ENCODE data around the gene KDM5C.

The KDM5C gene

DNA sequence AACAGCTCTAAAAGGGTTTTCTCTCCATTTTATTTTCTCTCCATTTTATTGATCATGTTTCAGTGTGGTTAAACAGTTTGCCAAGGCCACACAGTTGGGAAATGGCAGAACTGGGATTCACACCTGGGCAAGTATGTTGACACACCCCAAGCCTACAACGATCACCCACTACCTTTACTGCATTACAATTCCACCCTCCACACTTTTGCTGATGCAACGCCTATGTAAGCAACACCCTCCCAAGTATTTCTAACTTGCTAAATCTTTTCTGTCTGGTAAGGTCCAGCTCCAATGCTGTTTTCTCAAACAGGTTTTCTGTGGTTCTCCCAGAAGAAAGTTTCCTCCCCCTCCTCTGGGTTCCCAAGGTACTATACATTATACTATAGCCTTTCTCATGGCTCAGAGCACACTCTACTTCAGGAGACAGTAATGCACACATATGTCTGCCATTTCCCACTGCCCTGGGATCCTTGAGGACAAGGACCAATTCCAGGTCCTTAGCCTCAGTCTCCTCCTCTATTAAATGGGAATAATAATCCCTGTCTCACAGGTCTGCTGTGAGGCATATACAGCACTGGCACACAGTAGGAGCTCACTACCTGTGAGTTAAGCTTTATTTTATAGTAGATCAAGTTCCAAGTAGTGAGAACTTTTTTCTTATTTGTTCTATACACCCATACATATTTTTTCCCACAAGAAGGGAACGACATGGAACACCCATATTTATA lies 28.4 kb upstream of the KDM5C start:
- in situ Hi-C loops (cut with MboI; ENCODE audit: low pct_unique_long_range_greater_than_20kb, low sequenced_read_pairs) = no loop called here
- no peak for DNase-seq

GRCh38 chrX:53251307-53251706 lies 26.3 kb upstream of the KDM5C start:
- in situ Hi-C loops (cut with MboI; ENCODE audit: low pct_unique_long_range_greater_than_20kb, low sequenced_read_pairs) = no loop called here
- DNase-seq = no peak

DNA sequence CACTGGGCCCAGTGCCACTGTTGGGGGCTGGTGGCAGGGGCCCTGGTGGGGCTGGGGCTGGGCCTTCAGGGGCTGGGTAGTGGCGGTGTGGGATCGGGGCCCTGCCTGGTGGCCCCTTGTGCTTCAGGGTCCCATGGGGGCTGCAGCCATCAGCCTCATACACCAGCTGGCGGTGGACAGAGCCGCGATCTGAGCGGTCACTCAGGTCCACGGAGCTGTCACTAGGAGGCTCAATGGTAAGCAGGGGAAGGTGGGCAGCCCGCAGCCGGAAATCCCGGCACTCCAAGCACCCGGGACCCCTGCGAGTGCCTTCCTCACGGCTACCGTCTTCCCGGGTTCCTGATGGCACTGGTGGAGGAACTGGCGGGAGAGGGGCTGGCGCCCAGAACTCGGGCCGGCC lies 25.5 kb upstream of the KDM5C start:
- in situ Hi-C loops (cut with MboI; ENCODE audit: low pct_unique_long_range_greater_than_20kb, low sequenced_read_pairs) = no loop called here
- no peak for DNase-seq

DNA sequence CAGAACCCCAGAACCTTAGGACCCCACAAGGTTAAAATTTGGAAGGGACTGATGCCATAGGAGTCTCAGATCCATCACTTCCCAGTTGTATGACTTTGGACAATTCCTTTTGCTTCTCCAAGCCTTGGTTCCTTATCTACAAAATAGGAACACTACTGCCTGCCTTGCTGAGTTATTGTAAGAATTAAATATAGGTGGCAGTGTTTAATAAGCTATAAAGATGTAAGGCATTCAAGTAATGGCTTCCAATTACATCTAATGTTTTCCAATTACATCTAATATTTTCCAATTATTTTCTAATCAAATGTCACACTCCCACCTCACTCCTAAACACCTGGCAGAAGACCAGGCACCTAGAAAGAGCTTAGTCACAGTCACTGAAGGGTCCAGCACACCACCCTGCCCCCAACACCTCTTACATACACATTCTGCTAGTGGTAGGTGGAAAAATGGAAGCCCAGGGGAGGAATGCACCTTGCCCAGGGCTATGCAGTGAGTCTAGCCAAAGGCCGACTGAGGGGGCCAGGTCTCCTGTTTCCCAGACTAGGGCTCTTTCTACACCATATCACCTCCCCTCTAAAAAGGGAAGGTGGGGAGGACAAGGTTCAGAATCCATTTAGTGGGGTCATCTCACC lies 24.5 kb upstream of the KDM5C start:
- DNase-seq = no peak
- in situ Hi-C loops (cut with MboI; ENCODE audit: low pct_unique_long_range_greater_than_20kb, low sequenced_read_pairs) = no loop called here

DNA sequence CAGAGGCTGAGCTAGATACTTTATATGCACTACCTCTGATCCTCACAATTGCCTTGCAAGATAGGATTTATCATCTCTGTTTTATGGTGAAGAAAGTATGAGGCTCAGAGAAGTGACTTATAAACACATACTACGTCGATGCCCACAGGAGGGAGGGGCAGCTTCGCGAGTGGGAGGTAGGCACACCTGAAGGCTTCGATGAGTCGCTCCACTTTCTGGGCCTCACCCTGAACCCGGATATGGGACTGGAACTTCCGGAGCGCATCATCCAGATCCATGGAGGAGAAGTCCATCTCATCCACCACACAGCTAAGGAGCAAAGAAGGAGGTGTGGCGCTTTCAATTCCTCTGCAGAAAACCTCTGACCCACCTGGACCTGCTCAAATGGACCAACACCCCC lies 22.9 kb upstream of the KDM5C start:
- no peak for DNase-seq
- in situ Hi-C loops (cut with MboI; ENCODE audit: low pct_unique_long_range_greater_than_20kb, low sequenced_read_pairs) = no loop called here

DNA sequence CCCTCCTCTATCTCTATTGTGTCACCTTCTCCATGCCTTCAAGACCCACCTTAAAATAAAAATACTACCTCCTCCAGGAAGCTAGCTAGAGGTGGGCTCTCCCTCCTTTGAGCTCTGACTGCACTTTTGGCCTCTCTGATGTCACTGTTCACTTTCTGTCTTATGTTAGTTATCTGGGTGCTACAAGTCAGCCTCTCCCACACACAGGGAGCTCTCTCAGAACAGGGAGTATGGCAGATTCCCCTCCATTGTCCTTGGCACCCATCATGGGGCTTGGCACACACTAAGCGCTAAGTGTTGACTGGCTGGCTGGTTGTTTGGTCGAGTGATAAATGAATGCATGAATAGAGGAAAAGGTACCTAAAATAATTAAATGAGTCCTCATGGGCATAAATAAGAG lies 21.2 kb upstream of the KDM5C start:
- DNase-seq = no peak
- in situ Hi-C loops (cut with MboI; ENCODE audit: low pct_unique_long_range_greater_than_20kb, low sequenced_read_pairs) = no loop called here

- no peak for DNase-seq
- in situ Hi-C loops (cut with MboI; ENCODE audit: low pct_unique_long_range_greater_than_20kb, low sequenced_read_pairs) = no loop called here
These were observed 19.6 kb upstream of the KDM5C start for GRCh38 chrX:53244610-53245009.

DNA sequence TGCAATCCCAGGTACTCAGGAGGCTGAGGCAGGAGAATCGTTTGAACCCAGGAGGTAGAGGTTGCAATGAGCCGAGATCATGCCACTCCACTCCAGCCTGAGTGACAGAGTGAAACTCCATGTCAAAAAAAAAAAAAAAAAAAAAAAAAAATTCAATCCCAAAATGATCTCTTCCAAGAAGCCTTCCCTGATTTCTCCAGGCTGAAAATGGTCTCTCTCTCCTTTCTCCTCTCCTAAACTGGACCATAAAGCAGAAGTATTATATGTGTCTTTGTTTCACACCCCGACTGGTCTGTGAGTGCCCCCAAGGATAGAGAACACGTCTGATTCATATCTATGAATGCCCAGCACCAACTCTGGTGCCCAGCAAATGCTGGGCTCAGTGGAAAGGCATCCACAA lies 17.3 kb upstream of the KDM5C start:
- in situ Hi-C loops (cut with MboI; ENCODE audit: low pct_unique_long_range_greater_than_20kb, low sequenced_read_pairs) = no loop called here

GRCh38 chrX:53241558-53241957 lies 16.6 kb upstream of the KDM5C start:
- in situ Hi-C loops (cut with MboI; ENCODE audit: low pct_unique_long_range_greater_than_20kb, low sequenced_read_pairs) = no loop called here
- peak; percentile 59 for DNase-seq

More for the DNA sequence above, 17.3 kb upstream of the KDM5C start:
- DNase-seq = no peak

GRCh38 chrX:53239474-53239873 lies 14.5 kb upstream of the KDM5C start:
- DNase-seq = peak; percentile 42
- in situ Hi-C loops (cut with MboI; ENCODE audit: low pct_unique_long_range_greater_than_20kb, low sequenced_read_pairs) = no loop called here

- in situ Hi-C loops (cut with MboI; ENCODE audit: low pct_unique_long_range_greater_than_20kb, low sequenced_read_pairs) = no loop called here
- DNase-seq = no peak
These were observed 12.0 kb upstream of the KDM5C start for GRCh38 chrX:53237056-53237455.

GRCh38 chrX:53236025-53236679 lies 11.1 kb upstream of the KDM5C start:
- no peak for DNase-seq
- in situ Hi-C loops (cut with MboI; ENCODE audit: low pct_unique_long_range_greater_than_20kb, low sequenced_read_pairs) = no loop called here

GRCh38 chrX:53235566-53235965 lies 10.6 kb upstream of the KDM5C start:
- DNase-seq = no peak
- in situ Hi-C loops (cut with MboI; ENCODE audit: low pct_unique_long_range_greater_than_20kb, low sequenced_read_pairs) = no loop called here

- DNase-seq = no peak
- in situ Hi-C loops (cut with MboI; ENCODE audit: low pct_unique_long_range_greater_than_20kb, low sequenced_read_pairs) = no loop called here
These were observed 9.5 kb upstream of the KDM5C start for GRCh38 chrX:53234484-53234883.

- DNase-seq = no peak
- in situ Hi-C loops (cut with MboI; ENCODE audit: low pct_unique_long_range_greater_than_20kb, low sequenced_read_pairs) = no loop called here
These were observed 8.5 kb upstream of the KDM5C start for GRCh38 chrX:53233536-53233935.

GRCh38 chrX:53230116-53230515 lies 5.1 kb upstream of the KDM5C start:
- no peak for DNase-seq
- in situ Hi-C loops (cut with MboI; ENCODE audit: low pct_unique_long_range_greater_than_20kb, low sequenced_read_pairs) = no loop called here

- in situ Hi-C loops (cut with MboI; ENCODE audit: low pct_unique_long_range_greater_than_20kb, low sequenced_read_pairs) = no loop called here
- peak; percentile 37 for DNase-seq
These were observed 2.3 kb upstream of the KDM5C start for GRCh38 chrX:53227224-53227765.

GRCh38 chrX:53223955-53224859 lies 800 bp downstream of the KDM5C start:
- in situ Hi-C loops (cut with MboI; ENCODE audit: low pct_unique_long_range_greater_than_20kb, low sequenced_read_pairs) = no loop called here
- DNase-seq = no peak

GRCh38 chrX:53223068-53223693 lies 1.8 kb downstream of the KDM5C start:
- DNase-seq = peak; percentile 21
- in situ Hi-C loops (cut with MboI; ENCODE audit: low pct_unique_long_range_greater_than_20kb, low sequenced_read_pairs) = no loop called here
